ENCODE data around the gene RPL7L1. TPM values are rescaled to one million over a fixed set of nuclear protein-coding genes. Genes with fewer than 3 reads are reported as not detected.
A peak's percentile ranks its signal among the peaks of the same experiment; 100 is the strongest.
"Not testable (repeated sequence)": the region's sequence is repeated elsewhere in the genome, so short reads cannot be mapped to it uniquely, and the experiment has no call there.

Gene RPL7L1
- total RNA-seq, 1 donor from 2014 or later = 46.9 TPM

DNA sequence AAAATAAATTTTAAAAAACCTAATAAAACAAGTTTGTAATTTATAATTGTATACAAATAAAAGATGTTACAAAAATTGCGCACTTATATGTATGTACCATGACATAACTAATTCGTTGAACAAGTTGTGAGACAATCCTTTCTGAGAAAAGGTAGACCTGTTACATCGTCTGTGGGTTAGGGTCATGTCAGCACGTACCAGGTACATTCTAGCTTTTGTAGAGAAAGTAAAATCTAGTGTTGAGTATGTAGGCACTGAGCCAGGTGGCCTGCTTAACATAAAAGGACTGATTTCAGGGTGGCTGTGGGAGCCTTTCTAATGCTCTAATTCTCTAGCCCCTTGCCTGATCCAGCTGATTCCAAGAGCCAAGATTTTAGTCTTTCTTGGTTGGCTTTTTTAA lies 10.4 kb downstream of the RPL7L1 start:
- intact Hi-C loops (cut with DNase I) = loop anchor here (1.0 to 5.0 kb wide), 2 partner anchors 11 to 143 kb away; partner anchors contain the start of genes RPL7L1 and TBCC
- no peak for DNase-seq (ENCODE audit: low spot score)

DNA sequence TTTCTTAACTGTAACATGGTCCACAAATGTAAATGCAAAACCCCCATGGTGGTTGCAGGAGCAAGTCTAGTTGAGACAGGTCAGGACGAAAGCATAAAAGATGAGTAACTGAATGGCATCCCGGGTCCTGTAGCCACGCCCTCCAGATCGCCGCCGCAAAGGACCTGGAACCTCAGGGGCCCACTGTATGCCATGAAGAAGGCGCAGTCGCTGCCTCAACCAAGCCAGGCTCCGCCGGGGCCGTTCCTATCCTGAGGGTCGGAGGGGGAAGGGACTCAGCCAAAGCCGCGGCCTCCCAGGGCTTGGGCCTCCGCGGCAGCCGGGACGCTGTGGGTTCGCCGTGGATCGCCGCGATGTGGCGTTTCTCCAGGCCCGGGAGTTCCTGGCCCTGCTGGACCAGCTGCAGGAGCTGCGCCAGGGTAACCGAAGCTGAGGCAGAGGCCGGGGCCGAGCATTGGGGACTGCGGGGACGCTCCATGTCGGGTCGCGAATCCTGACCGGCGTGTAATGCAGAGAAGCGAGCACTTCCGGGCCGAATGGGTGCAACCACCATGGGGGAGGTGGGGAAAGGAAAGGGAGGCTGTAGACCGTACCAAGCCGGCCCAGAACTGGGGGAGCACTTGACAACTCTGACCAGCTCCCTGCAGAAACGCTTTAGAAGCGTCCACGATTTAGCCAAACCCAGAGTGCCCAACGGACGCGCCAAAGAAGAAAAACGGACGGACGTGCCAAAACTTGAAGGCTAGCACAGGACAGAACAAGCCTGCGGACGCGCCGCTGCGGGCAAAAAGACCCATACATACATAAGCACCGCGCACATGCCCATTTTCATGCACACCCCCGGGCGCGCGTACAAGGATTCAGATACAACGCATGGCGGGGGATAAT lies 11.1 kb downstream of the RPL7L1 start:
- intact Hi-C loops (cut with DNase I) = loop anchor here (1.0 to 5.0 kb wide), 2 partner anchors 11 to 143 kb away; partner anchors contain the start of genes RPL7L1 and TBCC
- DNase-seq (ENCODE audit: low spot score) = peak; percentile 98

DNA sequence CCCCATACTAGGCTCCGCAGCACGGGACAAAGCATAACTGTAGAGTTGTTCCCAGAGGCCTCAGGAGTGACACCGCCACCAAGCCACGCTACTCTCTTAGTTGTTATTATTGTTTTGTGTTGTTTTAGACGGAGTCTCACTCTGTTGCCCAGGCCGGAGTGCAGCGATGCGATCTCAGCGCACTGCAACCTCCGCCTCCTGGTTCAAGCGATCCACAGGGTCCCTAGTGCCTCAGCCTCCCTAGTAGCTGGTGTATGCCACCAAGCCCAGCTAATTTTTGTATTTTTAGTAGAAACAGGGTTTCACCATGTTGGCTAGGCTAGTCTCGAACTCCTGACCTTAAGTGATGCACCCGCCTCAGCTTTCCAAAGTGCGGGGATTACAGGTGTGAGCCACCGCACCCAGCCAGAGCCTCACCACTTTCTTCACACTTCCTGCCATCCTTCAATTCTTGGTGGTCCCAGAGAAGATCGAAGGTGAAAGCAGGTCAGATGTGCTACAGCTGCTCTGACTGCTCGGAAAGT lies 11.8 kb downstream of the RPL7L1 start:
- intact Hi-C loops (cut with DNase I) = loop anchor here (5.0 kb wide), 1 partner anchor 144 kb away; the partner anchor contains the start of gene TBCC
- no peak for DNase-seq (ENCODE audit: low spot score)

DNA sequence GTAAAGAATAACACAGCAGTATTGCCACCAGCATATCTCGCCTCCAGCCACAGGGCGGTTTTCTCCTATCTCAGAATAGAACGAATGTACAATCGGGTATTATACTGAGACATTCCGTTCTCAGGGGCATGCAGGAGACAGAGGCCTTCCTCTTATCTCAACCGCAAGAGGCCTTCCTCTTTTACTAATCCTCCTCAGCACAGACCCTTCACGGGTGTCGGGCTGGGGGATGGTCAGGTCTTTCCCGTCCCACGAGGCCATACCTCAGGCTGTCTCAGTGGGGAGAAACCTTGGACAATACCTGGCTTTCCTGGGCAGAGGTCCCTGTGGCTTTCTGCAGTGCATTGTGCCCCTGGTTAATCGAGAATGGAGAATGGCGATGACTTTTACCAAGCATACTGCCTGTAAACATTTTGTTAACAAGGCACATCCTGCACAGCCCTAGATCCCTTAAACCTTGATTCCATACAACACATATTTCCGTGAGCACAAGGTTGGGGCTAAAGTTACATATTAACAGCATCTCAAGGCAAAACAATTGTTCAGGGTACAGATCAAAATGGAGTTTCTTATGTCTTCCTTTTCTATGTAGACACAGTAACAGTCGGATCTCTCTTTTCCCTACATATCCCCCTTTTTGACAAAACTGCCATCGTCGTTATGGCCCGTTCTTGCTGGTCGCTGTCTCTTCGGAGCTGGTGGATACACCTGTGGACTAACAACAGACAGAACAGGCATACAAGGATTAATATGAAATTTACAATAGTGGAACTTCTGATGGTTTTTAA lies 14.8 kb downstream of the RPL7L1 start:
- intact Hi-C loops (cut with DNase I) = loop anchor here (5.0 kb wide), 1 partner anchor 147 kb away; the partner anchor contains the start of gene TBCC
- DNase-seq (ENCODE audit: low spot score) = not testable (repeated sequence)

DNA sequence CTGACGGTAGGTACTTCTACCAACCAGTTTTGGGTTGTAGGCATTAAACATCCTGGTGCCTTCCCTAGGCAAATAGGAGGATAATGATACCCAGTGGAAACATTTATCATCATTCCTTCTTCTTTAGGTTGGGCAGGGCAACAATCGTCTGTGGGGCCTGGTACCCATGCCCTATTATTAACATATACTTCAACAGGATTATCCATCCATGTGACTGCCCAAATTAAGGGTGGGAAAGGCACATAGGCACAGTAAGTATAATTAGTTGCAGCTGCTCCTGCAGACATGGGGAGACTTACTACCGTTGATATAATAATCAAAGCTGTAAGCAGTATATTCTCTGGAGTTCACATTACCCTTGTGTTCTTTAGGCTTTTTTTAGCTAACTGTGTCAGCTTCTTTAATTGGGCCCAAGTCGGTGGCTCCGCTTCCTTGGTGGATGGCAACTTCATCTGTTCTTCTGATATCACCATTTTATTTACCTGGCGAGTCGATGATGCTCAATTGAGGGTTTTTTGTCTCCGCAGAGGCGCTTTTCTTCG lies 16.8 kb downstream of the RPL7L1 start:
- intact Hi-C loops (cut with DNase I) = no loop called here
- DNase-seq (ENCODE audit: low spot score) = no peak

DNA sequence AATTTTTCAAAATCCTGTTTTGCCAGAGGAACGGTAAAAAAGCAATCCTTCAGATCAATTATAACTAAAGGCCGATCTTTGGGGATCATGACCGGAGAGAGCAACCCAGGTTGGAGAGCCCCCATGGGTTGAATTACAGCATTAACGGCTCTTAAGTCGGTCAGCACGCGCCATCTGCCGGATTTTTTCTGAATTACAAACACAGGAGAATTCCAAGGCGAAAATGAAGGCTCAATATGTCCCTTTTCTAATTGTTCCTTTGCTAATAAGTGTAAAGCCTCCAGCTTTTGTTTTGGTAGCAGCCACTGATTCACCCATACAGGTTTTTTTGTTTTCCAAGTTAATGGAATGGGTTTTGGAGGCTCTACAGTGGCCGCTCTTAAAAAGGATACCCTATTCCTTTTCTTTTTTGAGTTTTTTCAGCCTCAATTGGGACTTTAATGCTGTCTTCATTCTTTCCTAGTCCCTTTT lies 19.5 kb downstream of the RPL7L1 start:
- no peak for DNase-seq (ENCODE audit: low spot score)
- intact Hi-C loops (cut with DNase I) = no loop called here

DNA sequence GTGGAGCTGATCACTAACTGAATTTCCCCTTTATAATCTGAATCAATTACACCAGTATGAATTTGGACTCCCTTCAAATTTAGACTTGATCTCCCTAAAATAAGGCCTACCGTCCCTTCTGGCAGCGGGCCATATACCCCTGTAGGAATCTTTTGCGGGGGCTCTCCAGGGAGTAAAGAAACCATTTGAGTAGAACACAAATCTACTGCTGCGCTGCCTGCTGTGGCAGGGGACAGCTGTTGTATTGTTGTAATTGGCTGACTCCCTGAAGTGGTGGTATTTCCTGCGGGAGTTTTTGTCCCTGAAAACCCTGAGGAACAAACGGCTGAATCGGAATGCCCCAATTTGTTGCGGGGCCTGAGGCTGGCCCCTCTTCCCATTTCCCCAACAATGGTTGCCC lies 20.5 kb downstream of the RPL7L1 start:
- DNase-seq (ENCODE audit: low spot score) = no peak
- intact Hi-C loops (cut with DNase I) = loop anchor here (5.0 to 10.0 kb wide), 3 partner anchors 112 to 435 kb away; partner anchors contain the start of genes KLHDC3 and MEA1

DNA sequence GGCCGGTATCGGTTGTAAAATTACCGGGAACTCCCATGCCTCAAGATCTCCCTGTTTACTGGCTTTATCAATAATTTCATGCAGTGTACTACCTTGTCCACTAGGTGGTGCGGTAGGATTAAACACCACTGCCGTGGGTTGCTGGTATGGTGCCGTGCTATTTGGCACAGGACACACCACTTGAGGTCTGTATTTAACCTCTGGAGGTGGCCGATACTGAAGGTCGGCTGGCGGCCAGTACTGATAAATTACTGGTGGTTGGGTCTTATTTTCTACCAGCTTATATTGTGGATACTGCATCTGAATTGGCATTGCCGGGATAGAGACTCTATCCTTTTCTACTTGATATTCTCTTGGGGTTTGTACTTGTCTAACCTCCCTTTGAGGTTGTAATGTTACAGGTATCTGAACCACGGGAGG lies 22.1 kb downstream of the RPL7L1 start:
- peak; percentile 88 for DNase-seq (ENCODE audit: low spot score)
- intact Hi-C loops (cut with DNase I) = loop anchor here (5.0 to 10.0 kb wide), 3 partner anchors 111 to 433 kb away; partner anchors contain the start of genes KLHDC3 and MEA1

DNA sequence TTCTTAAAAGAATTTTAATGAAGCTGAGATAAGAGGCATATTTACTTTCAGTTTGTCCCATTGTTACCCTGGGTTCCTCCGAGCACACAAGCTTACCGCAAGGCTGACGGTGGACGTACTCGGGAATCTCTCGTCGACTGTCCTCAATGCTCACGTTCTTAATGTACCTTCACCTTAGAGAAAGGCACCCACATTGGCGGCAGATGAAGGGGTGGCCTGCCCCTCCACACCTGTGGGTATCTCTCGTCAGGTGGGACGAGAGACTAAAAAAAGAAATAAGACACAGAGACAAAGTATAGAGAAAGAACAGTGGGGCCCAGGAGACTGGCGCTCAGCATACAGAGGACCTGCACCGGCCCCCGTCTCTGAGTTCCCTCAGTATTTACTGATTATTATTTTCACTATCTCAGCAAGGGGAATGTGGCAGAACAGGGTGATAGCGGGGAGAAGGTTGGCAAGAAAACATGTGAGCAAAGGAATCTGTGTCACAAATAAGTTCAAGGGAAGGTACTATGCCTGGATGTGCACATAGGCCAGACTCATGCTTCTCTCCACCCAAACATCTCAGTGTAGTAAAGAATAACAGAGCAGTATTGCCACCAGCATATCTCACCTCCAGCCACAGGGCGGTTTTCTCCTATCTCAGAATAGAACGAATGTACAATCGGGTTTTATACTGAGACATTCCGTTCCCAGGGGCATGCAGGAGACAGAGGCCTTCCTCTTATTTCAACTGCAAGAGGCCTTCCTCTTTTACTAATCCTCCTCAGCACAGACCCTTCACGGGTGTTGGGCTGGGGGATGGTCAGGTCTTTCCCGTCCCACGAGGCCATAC lies 23.2 kb downstream of the RPL7L1 start:
- intact Hi-C loops (cut with DNase I) = loop anchor here (5.0 to 10.0 kb wide), 3 partner anchors 110 to 432 kb away; partner anchors contain the start of genes KLHDC3 and MEA1
- not testable (repeated sequence) for DNase-seq (ENCODE audit: low spot score)

DNA sequence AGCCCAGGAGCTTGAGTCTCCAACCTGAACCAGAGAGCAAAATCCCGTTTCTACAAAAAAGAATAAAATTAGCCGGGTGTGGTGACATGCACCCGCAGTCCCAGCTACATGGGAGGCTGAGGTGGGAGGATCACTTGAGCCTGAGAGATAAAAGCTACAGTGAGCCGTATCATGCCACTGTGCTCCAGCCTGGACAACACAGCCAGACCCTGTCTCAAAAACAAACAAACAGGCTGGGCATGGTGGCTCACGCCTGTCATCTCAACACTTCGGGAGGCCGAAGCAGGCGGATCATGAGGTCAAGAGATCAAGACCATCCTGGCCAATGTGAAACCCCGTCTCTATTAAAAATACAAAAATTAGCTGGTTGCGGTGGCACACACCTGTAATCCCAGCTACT lies 25.1 kb downstream of the RPL7L1 start:
- intact Hi-C loops (cut with DNase I) = loop anchor here (5.0 to 10.0 kb wide), 3 partner anchors 108 to 430 kb away; partner anchors contain the start of genes KLHDC3 and MEA1
- no peak for DNase-seq (ENCODE audit: low spot score)

DNA sequence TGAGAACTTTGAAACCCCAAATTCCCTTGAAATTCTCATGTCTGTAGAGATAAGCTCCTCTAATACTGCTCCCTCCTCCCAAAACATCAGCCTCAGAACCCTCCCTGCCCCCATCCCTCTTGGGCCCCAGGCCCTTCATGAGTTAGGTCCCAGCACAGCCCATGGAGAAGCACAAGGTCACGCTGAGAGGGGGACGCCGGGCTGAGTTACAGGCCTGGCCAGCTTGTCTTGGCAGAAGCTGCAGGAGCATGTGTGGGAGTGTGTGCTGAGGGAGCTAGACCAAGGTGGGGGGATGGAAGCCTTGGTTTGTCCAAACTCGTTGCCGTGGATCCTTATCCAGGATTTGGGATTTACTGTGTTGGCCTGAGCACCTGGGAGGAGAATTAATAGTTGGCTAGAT lies 27.9 kb downstream of the RPL7L1 start:
- DNase-seq (ENCODE audit: low spot score) = no peak
- intact Hi-C loops (cut with DNase I) = loop anchor here (10.0 kb wide), 1 partner anchor 427 kb away; no protein-coding TSS in a partner anchor

DNA sequence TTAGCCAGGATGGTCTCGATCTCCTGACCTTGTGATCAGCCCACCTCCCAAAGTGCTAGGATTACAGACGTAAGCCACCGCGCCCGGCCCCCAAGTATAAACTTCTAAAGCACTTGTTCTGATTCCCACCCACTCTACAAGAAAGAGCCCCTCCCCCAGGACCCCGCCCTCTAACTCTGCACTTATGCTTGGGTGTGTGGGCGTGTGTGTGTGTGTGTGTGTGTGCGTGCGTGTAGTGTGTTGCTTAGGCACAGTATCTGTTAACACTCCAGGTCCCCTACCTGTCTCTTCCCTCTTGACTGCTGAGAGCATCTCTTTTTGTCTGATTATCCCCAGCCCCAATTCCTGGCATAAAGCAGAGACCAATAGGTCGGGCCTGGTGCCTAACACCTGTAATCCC lies 30.4 kb downstream of the RPL7L1 start:
- intact Hi-C loops (cut with DNase I) = loop anchor here (10.0 kb wide), 1 partner anchor 425 kb away; no protein-coding TSS in a partner anchor
- no peak for DNase-seq (ENCODE audit: low spot score)

DNA sequence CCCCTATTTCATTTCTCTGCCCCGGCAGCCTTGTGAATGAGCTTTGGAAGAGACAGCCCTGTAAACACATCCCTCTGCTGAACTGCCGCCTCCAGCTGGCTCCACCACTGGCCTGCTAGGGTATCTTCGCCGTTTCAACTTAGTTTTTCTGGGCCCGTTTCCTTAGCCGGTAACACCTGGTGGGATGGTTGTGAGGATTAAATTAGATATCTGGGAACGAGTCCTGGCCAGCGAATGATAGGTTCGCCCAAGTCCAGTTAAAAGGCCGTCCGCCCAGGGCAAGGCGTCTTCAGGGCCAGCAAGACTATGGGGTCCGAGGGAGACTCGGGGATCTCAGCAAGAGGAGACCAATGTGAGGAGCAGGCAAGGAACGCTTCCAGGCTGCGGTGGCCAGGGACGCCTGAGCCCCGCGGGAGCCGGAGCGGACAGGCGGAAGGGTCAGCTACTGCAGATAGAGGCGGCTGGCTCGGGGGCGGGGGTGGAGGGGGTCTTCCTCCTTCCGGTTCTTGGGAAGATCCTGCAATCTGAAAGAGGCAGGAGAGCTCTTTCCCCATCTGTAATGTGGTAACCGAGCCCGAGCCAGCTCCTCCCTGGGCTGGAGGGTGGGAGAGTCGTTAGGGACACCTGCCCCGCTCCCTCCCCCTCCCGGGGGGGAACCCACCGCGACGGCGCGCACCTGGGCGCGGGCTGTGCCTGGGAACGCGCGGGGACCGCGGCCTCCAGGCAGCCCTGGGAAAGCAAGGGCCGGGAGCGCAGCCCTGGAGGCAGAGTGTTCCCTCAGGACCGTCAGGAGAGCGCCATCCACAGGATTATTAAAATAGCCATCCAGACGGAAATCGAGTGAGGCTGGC lies 32.0 kb downstream of the RPL7L1 start:
- DNase-seq (ENCODE audit: low spot score) = no peak
- intact Hi-C loops (cut with DNase I) = no loop called here

DNA sequence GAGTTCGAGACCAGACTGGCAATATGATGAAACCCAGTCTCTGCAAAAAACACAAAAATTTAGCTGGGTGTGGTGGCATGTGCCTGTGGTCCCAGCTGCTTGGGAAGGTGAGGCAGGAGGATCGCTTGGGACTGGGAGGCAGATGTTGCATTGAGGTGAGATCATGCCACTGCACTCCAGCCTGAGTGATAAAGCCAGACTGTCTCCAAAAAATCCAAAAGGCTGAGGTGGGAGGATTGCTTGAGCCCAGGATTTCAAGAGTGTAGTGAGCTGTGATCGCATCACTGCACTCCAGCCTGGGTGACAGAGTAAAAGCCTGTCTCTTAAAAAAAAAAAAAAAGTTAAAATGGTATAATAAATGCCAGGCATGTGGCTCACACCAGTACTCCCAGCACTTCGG lies 35.1 kb downstream of the RPL7L1 start:
- intact Hi-C loops (cut with DNase I) = no loop called here
- DNase-seq (ENCODE audit: low spot score) = no peak

DNA sequence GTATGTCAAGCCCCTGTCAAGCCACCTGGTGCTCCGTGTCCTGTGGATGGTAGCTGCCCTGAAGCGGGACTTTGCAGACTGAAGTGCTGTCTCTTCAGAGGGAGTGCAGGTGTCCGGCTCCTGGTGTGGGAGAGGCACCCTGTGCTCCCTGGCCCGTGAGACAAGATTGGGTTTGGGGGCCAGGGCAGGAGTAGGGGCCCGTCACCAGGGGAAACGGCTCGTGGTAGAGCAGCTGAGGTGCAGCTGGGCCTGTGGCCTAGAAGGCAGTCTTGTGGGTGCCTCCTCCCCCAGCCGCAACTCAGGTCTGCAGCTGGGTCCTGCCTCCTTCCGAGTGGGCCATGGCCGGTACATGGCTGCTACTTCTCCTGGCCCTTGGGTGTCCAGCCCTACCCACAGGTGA lies 36.3 kb downstream of the RPL7L1 start, which contains the start of gene PTCRA:
Gene PTCRA (plus strand): TSS at position 322 of the 400 bp plus-strand sequence. CDS start 17 bp downstream, at position 339.
- intact Hi-C loops (cut with DNase I) = no loop called here
- DNase-seq (ENCODE audit: low spot score) = no peak

DNA sequence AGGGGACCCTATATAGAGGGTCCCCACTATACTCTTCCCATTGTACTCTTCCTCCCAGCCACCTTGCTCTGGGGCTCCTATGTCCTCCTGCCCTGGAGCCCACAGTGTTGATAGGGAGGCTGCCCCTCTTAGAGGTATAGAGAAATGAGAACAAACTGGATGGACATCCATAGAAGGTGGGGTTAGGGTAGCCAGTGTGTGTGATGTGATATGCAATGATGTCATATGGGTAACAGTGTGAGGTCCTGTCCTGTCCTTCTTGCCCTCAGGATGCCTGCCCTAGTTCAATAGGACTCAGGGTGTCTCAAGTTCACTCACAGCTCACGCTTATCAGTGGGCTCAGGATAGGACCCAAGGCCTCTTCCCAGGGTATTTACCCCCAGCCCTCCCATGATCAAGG lies 36.9 kb downstream of the RPL7L1 start:
- intact Hi-C loops (cut with DNase I) = no loop called here
- DNase-seq (ENCODE audit: low spot score) = no peak

DNA sequence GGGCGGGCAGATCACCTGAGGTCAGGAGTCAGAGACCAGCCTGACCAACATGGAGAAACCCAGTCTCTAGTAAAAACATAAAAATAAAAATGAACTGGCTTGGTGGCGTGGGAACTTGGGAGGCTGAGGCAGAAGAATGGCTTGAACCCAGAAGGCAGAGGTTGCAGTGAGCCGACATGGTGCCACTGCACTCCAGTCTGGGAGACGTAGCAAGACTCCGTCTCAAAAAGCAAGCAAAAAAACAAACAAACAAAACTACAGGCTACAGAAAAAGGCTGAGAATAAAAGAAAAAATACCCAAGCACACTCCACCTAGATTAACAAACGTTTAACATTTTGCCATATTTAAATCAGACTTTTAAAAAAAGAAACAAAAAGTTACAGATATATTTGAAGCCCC lies 42.4 kb downstream of the RPL7L1 start:
- no peak for DNase-seq (ENCODE audit: low spot score)
- intact Hi-C loops (cut with DNase I) = no loop called here

Measured in cardiac septum (tissue), 1 donor.